ENCODE results near the gene CDT1.

Gene CDT1

DNA sequence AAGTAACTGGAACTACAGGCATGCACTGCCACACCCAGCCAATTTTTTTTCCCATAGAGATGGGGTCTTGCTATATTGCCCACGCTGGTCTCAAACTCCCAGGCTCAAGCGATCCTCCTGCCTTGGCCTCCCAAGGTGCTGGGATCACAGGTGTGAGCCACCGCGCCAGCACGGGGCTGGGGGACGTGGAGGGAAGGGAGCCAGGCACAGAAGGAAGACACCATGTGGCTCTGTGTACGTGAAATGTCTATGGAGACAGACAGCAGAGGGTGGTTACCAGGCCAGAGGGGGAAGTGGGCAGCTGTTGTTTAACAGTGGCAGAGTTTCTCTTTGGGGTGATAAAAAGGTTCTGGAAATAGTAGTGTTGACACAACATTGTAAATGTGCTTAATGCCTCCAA is 14.0 kb upstream of the CDT1 start:
- TF ChIP-seq POU2F2 (IDR thresholded peaks at IDR 0.05; ENCODE audit: low read depth, low read length) (no peak), POLR2AphosphoS5 (IDR thresholded peaks at IDR 0.05; ENCODE audit: low read depth, low read length) (no peak), SPI1 (IDR thresholded peaks at IDR 0.05; ENCODE audit: low read depth, low read length) (peak; percentile 49), POLR2A (IDR thresholded peaks at IDR 0.05; ENCODE audit: low read depth, low read length) (no peak), PAX5 (IDR thresholded peaks at IDR 0.05; ENCODE audit: insufficient read depth, low read length, severe bottlenecking) (no peak)
- FAIRE-seq (no peak), DNase-seq (ENCODE audit: insufficient read length, low spot score) (no peak)

DNA sequence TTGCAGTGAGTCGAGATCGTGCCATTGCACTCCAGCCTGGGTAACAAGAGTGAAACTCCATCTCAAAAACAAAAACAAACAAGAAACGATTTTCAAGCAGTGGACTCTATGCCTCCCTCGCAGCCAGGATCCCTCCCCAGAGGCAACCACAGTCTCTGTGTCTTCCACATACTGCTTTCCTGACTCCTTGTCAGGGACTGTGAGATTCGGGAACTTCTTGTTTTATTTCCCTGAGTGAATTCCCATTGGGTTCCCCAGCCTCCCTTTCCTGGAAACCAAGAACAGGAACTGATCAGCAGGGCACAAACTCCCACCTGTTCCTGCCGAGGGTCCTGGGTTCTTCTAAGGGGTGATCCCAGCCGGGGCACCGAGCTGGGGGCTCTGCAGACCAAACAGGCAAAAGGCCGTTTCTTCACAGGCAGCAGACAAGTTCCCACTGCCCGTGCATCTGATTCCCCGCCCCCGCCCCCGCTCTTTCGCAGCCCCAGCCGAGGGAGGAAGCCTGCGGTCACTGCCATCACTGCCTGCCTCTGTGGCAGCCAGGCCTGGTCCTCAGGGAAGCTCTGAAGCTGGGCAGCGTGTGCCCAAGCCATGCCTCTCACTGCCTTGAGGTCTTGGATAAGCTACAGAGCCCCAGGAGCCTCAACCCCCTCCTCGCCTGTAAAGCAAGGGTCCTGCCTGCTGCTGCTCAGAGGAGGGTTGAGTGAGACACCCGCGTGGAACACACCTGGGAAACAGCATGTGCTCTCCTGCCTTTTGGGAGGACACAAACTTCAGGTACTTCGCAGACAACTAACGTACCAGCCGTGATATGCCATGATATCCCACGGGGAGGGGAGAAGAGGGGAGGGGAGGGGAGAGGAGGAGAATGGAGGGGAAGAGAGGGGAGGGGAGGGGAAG is 13.0 kb upstream of the CDT1 start:
- no peak for TF ChIP-seq TAF1 (IDR thresholded peaks at IDR 0.05; ENCODE audit: low read depth, low read length)
- no peak for TF ChIP-seq PAX5 (IDR thresholded peaks at IDR 0.05; ENCODE audit: insufficient read depth, low read length, severe bottlenecking)
- no peak for TF ChIP-seq POLR2A (IDR thresholded peaks at IDR 0.05; ENCODE audit: low read depth, low read length)
- TF ChIP-seq SPI1 (IDR thresholded peaks at IDR 0.05; ENCODE audit: low read depth, low read length) = no peak
- no peak for TF ChIP-seq POLR2AphosphoS5 (IDR thresholded peaks at IDR 0.05; ENCODE audit: low read depth, low read length)
- no peak for TF ChIP-seq POU2F2 (IDR thresholded peaks at IDR 0.05; ENCODE audit: low read depth, low read length)
- FAIRE-seq = peak; percentile 62
- DNase-seq (ENCODE audit: insufficient read length, low spot score) = no peak

DNA sequence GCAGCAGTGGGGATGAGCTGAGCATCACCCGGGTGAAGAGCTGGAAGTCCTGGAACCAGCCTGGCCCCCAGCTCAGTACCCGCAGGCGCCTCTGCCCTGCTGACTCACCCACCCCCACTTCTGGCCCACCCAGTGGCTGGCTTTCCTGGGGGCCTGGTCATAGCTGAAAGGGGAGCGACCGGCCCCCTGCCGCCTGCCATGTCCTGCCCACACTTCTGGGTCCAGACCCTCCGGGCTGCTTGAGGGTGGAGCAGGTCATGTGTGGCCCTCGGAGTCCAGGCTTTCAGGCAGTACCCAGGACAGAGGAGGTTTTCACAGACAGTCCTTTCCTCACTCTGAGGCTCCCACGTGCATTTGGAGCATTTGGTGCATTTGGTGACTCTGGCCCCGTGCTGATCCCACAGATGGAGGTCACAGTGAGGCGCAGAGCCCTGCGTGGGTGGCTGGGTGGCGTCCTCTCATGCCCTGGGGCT is 11.5 kb upstream of the CDT1 start:
- DNase-seq (ENCODE audit: insufficient read length, low spot score) (no peak), FAIRE-seq (no peak)
- TF ChIP-seq POLR2AphosphoS5 (IDR thresholded peaks at IDR 0.05; ENCODE audit: low read depth, low read length) (no peak), SPI1 (IDR thresholded peaks at IDR 0.05; ENCODE audit: low read depth, low read length) (no peak), POU2F2 (IDR thresholded peaks at IDR 0.05; ENCODE audit: low read depth, low read length) (no peak), TAF1 (IDR thresholded peaks at IDR 0.05; ENCODE audit: low read depth, low read length) (no peak), POLR2A (IDR thresholded peaks at IDR 0.05; ENCODE audit: low read depth, low read length) (no peak), PAX5 (IDR thresholded peaks at IDR 0.05; ENCODE audit: insufficient read depth, low read length, severe bottlenecking) (no peak)

DNA sequence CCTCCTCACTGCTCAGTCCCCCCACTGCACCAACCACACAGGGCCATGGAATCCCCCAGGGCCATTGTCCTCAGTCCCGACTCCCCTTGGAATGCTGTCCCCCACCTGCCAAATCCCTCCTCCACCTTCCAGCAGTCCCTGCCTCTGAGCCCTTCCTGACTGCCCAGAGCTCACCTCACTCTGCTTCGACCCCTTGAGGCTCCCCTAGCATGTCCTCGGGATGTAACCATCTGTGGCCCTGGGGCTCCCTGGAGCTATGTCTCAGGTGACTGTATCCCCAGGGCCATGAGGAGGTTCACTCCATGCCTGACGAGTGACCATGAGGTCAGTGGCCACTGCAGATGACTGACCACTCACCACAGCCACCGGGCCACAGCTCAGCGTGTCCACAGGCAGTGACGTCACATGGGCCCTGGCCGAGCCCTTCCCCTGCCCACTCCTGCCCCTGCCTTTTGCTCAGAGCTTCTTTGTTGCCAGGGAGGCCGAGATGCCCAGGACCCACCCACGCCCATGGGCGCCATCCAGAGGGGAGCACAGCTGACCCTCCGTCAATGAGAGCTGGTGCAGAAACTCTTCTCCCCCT is 10.8 kb upstream of the CDT1 start:
- TF ChIP-seq POLR2A (IDR thresholded peaks at IDR 0.05; ENCODE audit: low read depth, low read length) (no peak), POU2F2 (IDR thresholded peaks at IDR 0.05; ENCODE audit: low read depth, low read length) (no peak), PAX5 (IDR thresholded peaks at IDR 0.05; ENCODE audit: insufficient read depth, low read length, severe bottlenecking) (no peak), POLR2AphosphoS5 (IDR thresholded peaks at IDR 0.05; ENCODE audit: low read depth, low read length) (no peak)
- no peak for FAIRE-seq
- no peak for DNase-seq (ENCODE audit: insufficient read length, low spot score)

DNA sequence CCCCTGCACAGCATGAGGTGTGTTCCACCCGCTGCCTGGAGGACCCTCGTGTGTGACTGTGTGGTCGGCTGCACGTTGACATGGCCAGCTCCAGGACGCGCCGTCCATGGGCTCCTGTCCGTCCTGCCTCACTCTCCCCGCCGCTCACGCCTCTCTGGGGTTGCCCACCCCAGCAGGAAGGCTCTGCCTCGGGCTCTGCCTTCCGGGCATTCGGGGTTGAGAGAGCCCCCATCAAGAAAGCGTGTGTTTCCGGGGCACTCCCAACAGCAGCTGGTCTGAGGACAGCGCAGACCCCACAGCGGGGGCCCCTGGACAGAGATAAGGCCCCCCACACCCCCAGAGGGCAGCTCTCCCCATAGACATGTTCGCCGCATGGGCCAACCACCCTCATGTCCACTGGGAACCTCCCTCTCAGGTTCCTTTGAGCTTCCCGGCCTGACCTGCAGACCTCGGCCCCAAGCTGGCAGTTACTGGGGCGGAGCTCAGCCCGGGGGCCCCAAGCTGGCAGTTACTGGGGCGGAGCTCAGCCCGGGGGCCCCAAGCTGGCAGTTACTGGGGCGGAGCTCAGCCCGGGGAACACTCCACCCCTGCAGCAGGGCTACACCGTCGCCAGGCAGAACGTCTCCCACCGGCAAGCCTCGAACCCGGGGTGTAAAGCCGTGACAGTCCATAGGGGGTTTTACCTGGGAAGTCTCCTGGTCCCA is 10.2 kb upstream of the CDT1 start:
- no peak for TF ChIP-seq SPI1 (IDR thresholded peaks at IDR 0.05; ENCODE audit: low read depth, low read length)
- no peak for TF ChIP-seq POU2F2 (IDR thresholded peaks at IDR 0.05; ENCODE audit: low read depth, low read length)
- TF ChIP-seq POLR2A (IDR thresholded peaks at IDR 0.05; ENCODE audit: low read depth, low read length) = no peak
- no peak for TF ChIP-seq TAF1 (IDR thresholded peaks at IDR 0.05; ENCODE audit: low read depth, low read length)
- TF ChIP-seq POLR2AphosphoS5 (IDR thresholded peaks at IDR 0.05; ENCODE audit: low read depth, low read length) = no peak
- TF ChIP-seq PAX5 (IDR thresholded peaks at IDR 0.05; ENCODE audit: insufficient read depth, low read length, severe bottlenecking) = no peak
- peak; percentile 84 for FAIRE-seq
- DNase-seq (ENCODE audit: insufficient read length, low spot score) = no peak

DNA sequence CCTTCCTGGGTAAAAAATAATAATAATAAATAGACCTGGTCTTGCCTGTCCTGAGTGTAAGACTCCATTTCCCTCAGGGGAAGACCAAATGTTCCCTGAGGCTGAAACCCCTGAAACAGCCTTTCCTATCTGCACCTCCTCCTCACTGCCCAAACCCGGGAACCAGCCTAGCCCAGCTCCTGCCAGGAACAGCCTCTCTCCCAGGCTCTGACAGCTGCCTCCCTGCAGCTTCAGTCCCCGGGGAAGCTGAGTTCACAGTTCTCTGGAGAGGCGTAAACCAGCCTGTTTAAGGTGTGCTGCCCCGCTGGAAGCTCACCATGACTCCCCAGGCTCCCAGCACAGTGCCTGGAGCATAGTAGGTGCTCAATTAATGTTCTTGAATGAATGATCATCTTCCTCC is 7.3 kb upstream of the CDT1 start:
- TF ChIP-seq PAX5 (IDR thresholded peaks at IDR 0.05; ENCODE audit: insufficient read depth, low read length, severe bottlenecking) = no peak
- TF ChIP-seq TAF1 (IDR thresholded peaks at IDR 0.05; ENCODE audit: low read depth, low read length) = no peak
- no peak for TF ChIP-seq POU2F2 (IDR thresholded peaks at IDR 0.05; ENCODE audit: low read depth, low read length)
- TF ChIP-seq POLR2AphosphoS5 (IDR thresholded peaks at IDR 0.05; ENCODE audit: low read depth, low read length) = no peak
- TF ChIP-seq SPI1 (IDR thresholded peaks at IDR 0.05; ENCODE audit: low read depth, low read length) = no peak
- TF ChIP-seq POLR2A (IDR thresholded peaks at IDR 0.05; ENCODE audit: low read depth, low read length) = no peak
- no peak for DNase-seq (ENCODE audit: insufficient read length, low spot score)
- FAIRE-seq = no peak

DNA sequence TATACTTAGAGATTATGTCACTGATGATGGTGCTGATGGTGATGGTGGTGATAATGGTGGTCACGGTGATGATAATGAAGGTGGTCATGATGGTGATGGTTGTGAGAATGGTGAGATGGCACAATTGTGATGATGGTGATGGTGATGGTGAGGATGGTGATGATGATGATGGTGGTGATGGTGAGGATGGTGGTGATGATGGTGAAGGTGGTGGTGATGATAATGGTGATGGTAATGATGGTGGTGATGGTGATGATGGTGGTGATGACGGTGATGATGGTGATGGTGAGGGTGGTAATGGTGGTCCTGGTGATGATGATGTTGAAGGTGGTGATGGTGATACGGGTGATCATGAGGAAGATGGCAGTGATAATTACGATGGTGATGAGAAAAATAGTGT is 5.5 kb upstream of the CDT1 start:
- no peak for FAIRE-seq
- no peak for DNase-seq (ENCODE audit: insufficient read length, low spot score)
- TF ChIP-seq POU2F2 (IDR thresholded peaks at IDR 0.05; ENCODE audit: low read depth, low read length) (no peak), PAX5 (IDR thresholded peaks at IDR 0.05; ENCODE audit: insufficient read depth, low read length, severe bottlenecking) (no peak), POLR2AphosphoS5 (IDR thresholded peaks at IDR 0.05; ENCODE audit: low read depth, low read length) (no peak), POLR2A (IDR thresholded peaks at IDR 0.05; ENCODE audit: low read depth, low read length) (no peak), TAF1 (IDR thresholded peaks at IDR 0.05; ENCODE audit: low read depth, low read length) (no peak), SPI1 (IDR thresholded peaks at IDR 0.05; ENCODE audit: low read depth, low read length) (no peak)

DNA sequence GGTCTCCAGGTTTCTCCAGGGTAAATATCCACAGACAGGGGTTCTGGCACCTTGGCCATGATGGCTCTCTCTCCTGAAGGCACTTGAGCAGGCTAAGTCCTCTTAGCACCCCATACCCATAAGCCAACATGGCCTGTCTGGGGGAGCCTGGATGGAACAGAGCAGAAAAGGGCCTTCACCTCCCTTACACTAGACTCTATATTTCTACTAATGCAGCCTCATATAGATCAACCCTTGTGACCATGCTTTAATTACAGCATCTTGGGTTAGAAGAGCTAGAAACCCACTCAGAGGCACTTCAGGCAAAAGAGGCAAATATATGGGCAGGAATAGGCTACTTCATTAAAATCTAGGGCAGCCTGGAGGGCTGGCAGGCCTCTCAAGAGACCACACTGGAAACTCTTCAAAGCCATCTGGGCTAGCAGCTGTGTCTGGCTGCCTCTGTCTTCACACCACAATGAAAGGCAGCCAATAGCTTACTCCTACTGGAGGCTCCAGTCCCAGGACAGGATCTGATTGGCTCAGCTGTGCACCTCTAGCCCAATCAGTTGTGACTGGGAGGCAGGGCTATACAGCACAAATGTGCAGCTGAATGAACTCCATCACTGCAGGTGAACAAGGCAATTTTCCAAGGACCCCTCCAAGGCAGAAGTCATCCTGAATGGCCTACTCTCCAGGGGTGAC is 4.7 kb upstream of the CDT1 start:
- DNase-seq (ENCODE audit: insufficient read length, low spot score) (no peak), FAIRE-seq (no peak)
- no peak for TF ChIP-seq POLR2A (IDR thresholded peaks at IDR 0.05; ENCODE audit: low read depth, low read length)
- no peak for TF ChIP-seq PAX5 (IDR thresholded peaks at IDR 0.05; ENCODE audit: insufficient read depth, low read length, severe bottlenecking)
- TF ChIP-seq POLR2AphosphoS5 (IDR thresholded peaks at IDR 0.05; ENCODE audit: low read depth, low read length) = no peak
- TF ChIP-seq TAF1 (IDR thresholded peaks at IDR 0.05; ENCODE audit: low read depth, low read length) = no peak
- no peak for TF ChIP-seq POU2F2 (IDR thresholded peaks at IDR 0.05; ENCODE audit: low read depth, low read length)
- no peak for TF ChIP-seq SPI1 (IDR thresholded peaks at IDR 0.05; ENCODE audit: low read depth, low read length)

All from GM12891 (cell line).